K562 (cell line): ENCODE measurements around the gene FUT4. TPM values are rescaled to one million over a fixed set of nuclear protein-coding genes. Genes with fewer than 3 reads are reported as not detected.

Source experiments
- ATAC-seq: fragments of 200-7000 bp; cut with Tn5 transposase; 3 replicates; pipeline ENCODE4 v1.9.1; 2020; ENCODE audit warnings: moderate library complexity
- BruUV-seq: library from RNA; stranded (reverse); fragments of 400-500 nt; replicated peaks from 2 replicates; lab custom pipeline; 2021; lab: Mats Ljungman, UMichigan
- CTCF ChIA-PET: fragments of 300-600 bp; formaldehyde crosslinking; extraction: SDS; loops from one replicate; lab custom pipeline; 2021; ENCODE audit warnings: low intra/inter-chr PET ratio; lab: Yijun Ruan, JAX
- POLR2A ChIA-PET: fragments of 300-600, 350-650 bp; sonication (Branson Sonifier 250); formaldehyde crosslinking; extraction: SDS; loops from one replicate; lab custom pipeline; 2021; ENCODE audit warnings: antibody characterized with exemption, inconsistent platforms; lab: Yijun Ruan, JAX
- DNase-seq, 4 experiments: peaks; one replicate each; pipeline versions ENCODE4 v3.0.0 to v3.0.0-alpha.2; 2011 to 2018; ENCODE audit warnings: low spot score in 3 of 4, mixed read lengths in 3 of 4; ENCODE audit errors: extremely low read depth in 1 of 4
- FAIRE-seq: peaks from 2 replicates; lab custom pipeline; 2011; peaks lifted over from hg19 to GRCh38; lab: Jason Lieb, UNC
- H2AFZ ChIP-seq: 2 replicates; pipeline ENCODE4 v1.6.0; 2011; ENCODE audit warnings: low read depth, low read length, control low read depth, inconsistent platforms
- H3K27ac ChIP-seq: fragments of 200-600 bp; 3 replicates; pipeline ENCODE4 v1.8.0; 2011; ENCODE audit warnings: low read depth, mild to moderate bottlenecking, control low read depth, inconsistent platforms, low read length, moderate library complexity, mixed read lengths; ENCODE audit errors: extremely low read depth
- H3K27me3 ChIP-seq, 2 experiments: fragments of 300-600 bp in 1 of 2; 2 replicates in 1 of 2; 3 replicates in 1 of 2; pipeline versions ENCODE4 v1.6.0 to v1.8.0; 2011; ENCODE audit warnings: inconsistent platforms in 2 of 2, low read length in 2 of 2, mild to moderate bottlenecking in 1 of 2, mixed read lengths in 1 of 2, moderate library complexity in 1 of 2; ENCODE audit not compliant: control insufficient read depth in 2 of 2, insufficient read depth in 2 of 2
- H3K36me3 ChIP-seq: fragments of 300-600 bp; 3 replicates; pipeline ENCODE4 v1.8.0; 2011; ENCODE audit warnings: mild to moderate bottlenecking, low read length, inconsistent platforms; ENCODE audit not compliant: control insufficient read depth, insufficient read depth
- H3K4me1 ChIP-seq, 2 experiments: fragments of 200-600 bp in 1 of 2; replicated peaks in 1 of 2; 2 replicates in 1 of 2; 3 replicates in 1 of 2; pipeline versions ENCODE4 v1.5.1 to v1.8.0; 2011; ENCODE audit warnings: inconsistent platforms in 2 of 2, low read length in 2 of 2, mild to moderate bottlenecking in 1 of 2, mixed read lengths in 1 of 2, moderate library complexity in 1 of 2; ENCODE audit not compliant: control insufficient read depth in 2 of 2, insufficient read depth in 2 of 2
- H3K4me2 ChIP-seq: 2 replicates; pipeline ENCODE4 v1.6.1; 2011; ENCODE audit warnings: low read length, control low read depth, inconsistent platforms, mixed read lengths; ENCODE audit not compliant: insufficient read depth
- H3K4me3 ChIP-seq: fragments of 200-600 bp; sonication (generic), shearing (Covaris generic); 2 replicates; pipeline ENCODE4 v1.5.1; 2016; ENCODE audit warnings: control low read depth, inconsistent platforms
- H3K79me2 ChIP-seq: fragments of 200-600 bp; 3 replicates; pipeline ENCODE4 v1.8.0; 2011; ENCODE audit warnings: low read length, inconsistent platforms; ENCODE audit not compliant: control insufficient read depth, insufficient read depth
- H3K9ac ChIP-seq, 2 experiments: 2 replicates each; pipeline versions ENCODE4 v1.6.0 to v1.6.1; 2011; ENCODE audit warnings: low read depth in 2 of 2, low read length in 2 of 2, control low read depth in 1 of 2, inconsistent platforms in 1 of 2, mild to moderate bottlenecking in 1 of 2, mixed read lengths in 1 of 2; ENCODE audit not compliant: insufficient read depth in 1 of 2
- H3K9me1 ChIP-seq: one replicate; pipeline ENCODE4 v1.6.0; 2011; ENCODE audit warnings: inconsistent platforms, mild to moderate bottlenecking, low read length, moderate library complexity; ENCODE audit not compliant: control insufficient read depth, insufficient read depth
- H3K9me3 ChIP-seq: replicated peaks from 2 replicates; pipeline ENCODE4 v1.5.1; 2011; ENCODE audit warnings: low read depth, low read length, inconsistent platforms; ENCODE audit not compliant: control insufficient read depth, insufficient read depth
- H4K20me1 ChIP-seq: replicated peaks from 2 replicates; pipeline ENCODE4 v1.6.1; 2011; ENCODE audit warnings: low read length, inconsistent platforms, mixed read lengths; ENCODE audit not compliant: control insufficient read depth, insufficient read depth
- CCAR2 ChIP-seq: fragments of 200-400 bp; formaldehyde crosslinking; IDR thresholded peaks from 2 replicates; pipeline ENCODE4 v1.6.1; 2017; ENCODE audit warnings: mild to moderate bottlenecking, low read depth, low read length
- KDM1A ChIP-seq, 2 experiments: fragments of 450-650 bp; IDR thresholded peaks; 2 replicates each; pipeline ENCODE4 v1.6.1; 2016; ENCODE audit warnings: mild to moderate bottlenecking in 2 of 2
- MXI1 ChIP-seq: IDR thresholded peaks from 2 replicates; pipeline ENCODE4 v1.6.1; 2011; ENCODE audit warnings: low read depth, mild to moderate bottlenecking, improper control_type of control experiment, low read length
- NEUROD1 ChIP-seq: fragments of 150-350 bp; IDR thresholded peaks from 2 replicates; pipeline ENCODE4 v1.6.1; 2014; ENCODE audit warnings: borderline replicate concordance, low read length, low read depth; ENCODE audit not compliant: partially characterized antibody
- RBM39 ChIP-seq: fragments of 200-400 bp; formaldehyde crosslinking; optimal IDR thresholded peaks from 2 replicates; pipeline ENCODE3; 2018; ENCODE audit warnings: low read depth, low read length
- RNF2 ChIP-seq: sonication (generic); IDR thresholded peaks from 2 replicates; pipeline ENCODE4 v1.6.1; 2016
- TAF7 ChIP-seq: fragments of 450-650 bp; IDR thresholded peaks from 2 replicates; pipeline ENCODE4 v1.6.1; 2016; ENCODE audit warnings: missing genetic modification characterization, missing compliant biosample characterization
- ZBTB33 ChIP-seq: sonication (generic); formaldehyde crosslinking; IDR thresholded peaks from 2 replicates; pipeline ENCODE4 v1.8.1; 2023; ENCODE audit warnings: mild to moderate bottlenecking, missing genetic modification reagents
- ZBTB5 ChIP-seq: fragments of 450-650 bp; IDR thresholded peaks from 2 replicates; pipeline ENCODE4 v1.6.1; 2017; ENCODE audit warnings: antibody characterized with exemption
- WGBS: fragments of 100-300 bp; shearing (Covaris generic); methylation state at CpG from one replicate; pipeline ENCODE4 v1.1.6; 2016; ENCODE audit warnings: low coverage, mixed read lengths; ENCODE audit not compliant: insufficient coverage; ENCODE audit errors: missing lambda C conversion rate; 5-methylcytosine and 5-hydroxymethylcytosine counted together
- in situ Hi-C: fragments of 300-500 bp; cut with MboI; formaldehyde crosslinking; loops from 4 replicates; pipeline ENCODE4 v1.15.0; 2018; ENCODE audit warnings: inconsistent platforms, mixed read lengths
- intact Hi-C: fragments of 100-400 bp; cut with micrococcal nuclease; formaldehyde crosslinking; loops from 2 replicates; pipeline ENCODE4 v1.14.2; 2022
- polyA plus RNA-seq, 8 experiments: library from polyadenylated mRNA; depleted of rRNA in 4 of 8; stranded (reverse) in 5 of 8; unstranded in 3 of 8; fragments of >200 nt; fragmentation: Nextera tagmentation in 2 of 8; fragmentation: Illumina TruSeq in 1 of 8; extraction: Ambion mirVana in 2 of 8; extraction: Trizol in 1 of 8; gene quantifications; 2 replicates each; pipeline versions ENCODE4 v1.2.1 to v1.2.3, GENCODE V29; 2011 to 2014; ENCODE audit warnings: inconsistent platforms in 1 of 8, missing spikeins in 1 of 8
- total RNA-seq, 7 experiments: library from RNA; depleted of rRNA in 6 of 7; stranded (reverse); fragments of >200 nt in 6 of 7; fragmentation: Illumina TruSeq in 2 of 7; extraction: Trizol in 2 of 7; gene quantifications; 2 replicates each; pipeline versions ENCODE4 v1.2.1 to v1.2.3, GENCODE V29; 2011 to 2021; ENCODE audit warnings: low replicate concordance in 1 of 7

FUT4 gene
- total and polyA plus RNA-seq, 9 of the 15 experiments (the other 6 are each of a cell fraction or from before 2014, with no cell fraction given), result 1.1 to 8.9 (median 5.5) TPM

GRCh38 chr11:94511932-94512781, 31.6 kb upstream of the FUT4 start, which contains the start of gene C11orf97 (continued):
- peak; percentile 16; the same call in 1 of the 2 replicates for TF ChIP-seq ZBTB33 (CRISPR knock-in tag)

GRCh38 chr11:94513091-94513490, 30.6 kb upstream of the FUT4 start:
- ATAC-seq, result no peak

More at GRCh38 chr11:94513091-94513490, 30.6 kb upstream of the FUT4 start:
- H3K9ac ChIP-seq, result no peak overlapping the region
- intact Hi-C loops (no loop called here), in situ Hi-C loops (no loop called here)
- no peaks in the 10 kb centered on the region for H3K9me1 ChIP-seq
- WGBS, result 12% methylated on average over 2 of the region's 2 CpGs
- no peak overlapping the region for H3K27ac ChIP-seq
- peaks cover 2 to 4% of the 10 kb centered on the region in 2 experiments; a peak in 2 of 5 replicates for H3K27me3 ChIP-seq
- no peak overlapping the region for H3K4me2 ChIP-seq
- no peak for DNase-seq
- H2AFZ ChIP-seq, result no peak overlapping the region
- H3K4me3 ChIP-seq, result no peak overlapping the region
- H3K36me3 ChIP-seq, result no peaks in the 10 kb centered on the region
- H4K20me1 ChIP-seq, result no peaks in the 10 kb centered on the region
- POLR2A ChIA-PET, result no interaction called here
- TF ChIP-seq ZBTB5, result no peak
- no peak for TF ChIP-seq RBM39
- TF ChIP-seq CCAR2, result no peak
- no peak for TF ChIP-seq TAF7 (tag)
- TF ChIP-seq RNF2, result no peak
- TF ChIP-seq KDM1A (IDR thresholded peaks at IDR 0.05), result no peak
- no peak for TF ChIP-seq NEUROD1
- TF ChIP-seq MXI1, result no peak
- H3K79me2 ChIP-seq, result no peaks in the 10 kb centered on the region
- peaks cover 0 to 7% of the 10 kb centered on the region in 2 experiments; a peak in 2 of 5 replicates for H3K4me1 ChIP-seq
- H3K9me3 ChIP-seq, result no peaks in the 10 kb centered on the region
- no TSS peak for BruUV-seq
- no peak for FAIRE-seq
- CTCF ChIA-PET, result no interaction called here
